K562 (cell line): ENCODE results near the gene GJB2. TPM values are rescaled to one million over a fixed set of nuclear protein-coding genes. Genes with fewer than 3 reads are reported as not detected.

Experiments
- ATAC-seq: fragments of 200-7000 bp; cut with Tn5 transposase; 3 replicates; pipeline ENCODE4 v1.9.1; 2020; ENCODE audit warnings: moderate library complexity
- BruUV-seq: library from RNA; stranded (reverse); fragments of 400-500 nt; replicated peaks from 2 replicates; lab custom pipeline; 2021; lab: Mats Ljungman, UMichigan
- CTCF ChIA-PET: fragments of 300-600 bp; formaldehyde crosslinking; extraction: SDS; loops from one replicate; lab custom pipeline; 2021; ENCODE audit warnings: low intra/inter-chr PET ratio; lab: Yijun Ruan, JAX
- POLR2A ChIA-PET: fragments of 300-600, 350-650 bp; sonication (Branson Sonifier 250); formaldehyde crosslinking; extraction: SDS; loops from one replicate; lab custom pipeline; 2021; ENCODE audit warnings: antibody characterized with exemption, inconsistent platforms; lab: Yijun Ruan, JAX
- DNase-seq, 4 experiments: peaks; one replicate each; pipeline versions ENCODE4 v3.0.0 to v3.0.0-alpha.2; 2011 to 2018; ENCODE audit warnings: low spot score in 3 of 4, mixed read lengths in 3 of 4; ENCODE audit errors: extremely low read depth in 1 of 4
- FAIRE-seq: peaks from 2 replicates; lab custom pipeline; 2011; peaks lifted over from hg19 to GRCh38; lab: Jason Lieb, UNC
- H2AFZ ChIP-seq: 2 replicates; pipeline ENCODE4 v1.6.0; 2011; ENCODE audit warnings: low read depth, low read length, control low read depth, inconsistent platforms
- H3K27ac ChIP-seq: fragments of 200-600 bp; 3 replicates; pipeline ENCODE4 v1.8.0; 2011; ENCODE audit warnings: low read depth, mild to moderate bottlenecking, control low read depth, inconsistent platforms, low read length, moderate library complexity, mixed read lengths; ENCODE audit errors: extremely low read depth
- H3K27me3 ChIP-seq, 2 experiments: fragments of 300-600 bp in 1 of 2; 2 replicates in 1 of 2; 3 replicates in 1 of 2; pipeline versions ENCODE4 v1.6.0 to v1.8.0; 2011; ENCODE audit warnings: inconsistent platforms in 2 of 2, low read length in 2 of 2, mild to moderate bottlenecking in 1 of 2, mixed read lengths in 1 of 2, moderate library complexity in 1 of 2; ENCODE audit not compliant: control insufficient read depth in 2 of 2, insufficient read depth in 2 of 2
- H3K36me3 ChIP-seq: fragments of 300-600 bp; 3 replicates; pipeline ENCODE4 v1.8.0; 2011; ENCODE audit warnings: mild to moderate bottlenecking, low read length, inconsistent platforms; ENCODE audit not compliant: control insufficient read depth, insufficient read depth
- H3K4me1 ChIP-seq, 2 experiments: fragments of 200-600 bp in 1 of 2; replicated peaks in 1 of 2; 2 replicates in 1 of 2; 3 replicates in 1 of 2; pipeline versions ENCODE4 v1.5.1 to v1.8.0; 2011; ENCODE audit warnings: inconsistent platforms in 2 of 2, low read length in 2 of 2, mild to moderate bottlenecking in 1 of 2, mixed read lengths in 1 of 2, moderate library complexity in 1 of 2; ENCODE audit not compliant: control insufficient read depth in 2 of 2, insufficient read depth in 2 of 2
- H3K4me2 ChIP-seq: 2 replicates; pipeline ENCODE4 v1.6.1; 2011; ENCODE audit warnings: low read length, control low read depth, inconsistent platforms, mixed read lengths; ENCODE audit not compliant: insufficient read depth
- H3K4me3 ChIP-seq: fragments of 200-600 bp; sonication (generic), shearing (Covaris generic); 2 replicates; pipeline ENCODE4 v1.5.1; 2016; ENCODE audit warnings: control low read depth, inconsistent platforms
- H3K79me2 ChIP-seq: fragments of 200-600 bp; 3 replicates; pipeline ENCODE4 v1.8.0; 2011; ENCODE audit warnings: low read length, inconsistent platforms; ENCODE audit not compliant: control insufficient read depth, insufficient read depth
- H3K9ac ChIP-seq, 2 experiments: 2 replicates each; pipeline versions ENCODE4 v1.6.0 to v1.6.1; 2011; ENCODE audit warnings: low read depth in 2 of 2, low read length in 2 of 2, control low read depth in 1 of 2, inconsistent platforms in 1 of 2, mild to moderate bottlenecking in 1 of 2, mixed read lengths in 1 of 2; ENCODE audit not compliant: insufficient read depth in 1 of 2
- H3K9me1 ChIP-seq: one replicate; pipeline ENCODE4 v1.6.0; 2011; ENCODE audit warnings: inconsistent platforms, mild to moderate bottlenecking, low read length, moderate library complexity; ENCODE audit not compliant: control insufficient read depth, insufficient read depth
- H3K9me3 ChIP-seq: replicated peaks from 2 replicates; pipeline ENCODE4 v1.5.1; 2011; ENCODE audit warnings: low read depth, low read length, inconsistent platforms; ENCODE audit not compliant: control insufficient read depth, insufficient read depth
- H4K20me1 ChIP-seq: replicated peaks from 2 replicates; pipeline ENCODE4 v1.6.1; 2011; ENCODE audit warnings: low read length, inconsistent platforms, mixed read lengths; ENCODE audit not compliant: control insufficient read depth, insufficient read depth
- TFAM ChIP-seq: fragments of 250-450 bp; sonication (Bioruptor Pico); conservative IDR thresholded peaks from 2 replicates; pipeline ENCODE4 v1.5.0; 2021; ENCODE audit warnings: mild to moderate bottlenecking, moderate library complexity
- ZFP1 ChIP-seq: fragments of 450-650 bp; formaldehyde crosslinking; IDR thresholded peaks from 2 replicates; pipeline ENCODE4 v1.4.0; 2020; ENCODE audit warnings: mild to moderate bottlenecking, mixed read lengths
- ZHX1 ChIP-seq: fragments of 150-350 bp; conservative IDR thresholded peaks from 2 replicates; pipeline ENCODE4 v1.6.1; 2014; ENCODE audit warnings: low read length
- ZNF175 ChIP-seq: fragments of 200-800 bp; sonication (Bioruptor generic); IDR thresholded peaks from 2 replicates; pipeline ENCODE4 v1.6.1; 2016; ENCODE audit warnings: low read depth, mild to moderate bottlenecking, missing genetic modification characterization, missing compliant biosample characterization
- WGBS: fragments of 100-300 bp; shearing (Covaris generic); methylation state at CpG from one replicate; pipeline ENCODE4 v1.1.6; 2016; ENCODE audit warnings: low coverage, mixed read lengths; ENCODE audit not compliant: insufficient coverage; ENCODE audit errors: missing lambda C conversion rate; 5-methylcytosine and 5-hydroxymethylcytosine counted together
- in situ Hi-C: fragments of 300-500 bp; cut with MboI; formaldehyde crosslinking; loops from 4 replicates; pipeline ENCODE4 v1.15.0; 2018; ENCODE audit warnings: inconsistent platforms, mixed read lengths
- intact Hi-C: fragments of 100-400 bp; cut with micrococcal nuclease; formaldehyde crosslinking; loops from 2 replicates; pipeline ENCODE4 v1.14.2; 2022
- polyA plus RNA-seq, 8 experiments: library from polyadenylated mRNA; depleted of rRNA in 4 of 8; stranded (reverse) in 5 of 8; unstranded in 3 of 8; fragments of >200 nt; fragmentation: Nextera tagmentation in 2 of 8; fragmentation: Illumina TruSeq in 1 of 8; extraction: Ambion mirVana in 2 of 8; extraction: Trizol in 1 of 8; gene quantifications; 2 replicates each; pipeline versions ENCODE4 v1.2.1 to v1.2.3, GENCODE V29; 2011 to 2014; ENCODE audit warnings: inconsistent platforms in 1 of 8, missing spikeins in 1 of 8
- total RNA-seq, 7 experiments: library from RNA; depleted of rRNA in 6 of 7; stranded (reverse); fragments of >200 nt in 6 of 7; fragmentation: Illumina TruSeq in 2 of 7; extraction: Trizol in 2 of 7; gene quantifications; 2 replicates each; pipeline versions ENCODE4 v1.2.1 to v1.2.3, GENCODE V29; 2011 to 2021; ENCODE audit warnings: low replicate concordance in 1 of 7
- TF ChIP-seq, protein P1 (sequence below): IDR thresholded peaks from 3 replicates; pipeline ENCODE4 v1.6.1; 2011; ENCODE audit warnings: borderline replicate concordance, mild to moderate bottlenecking, moderate library complexity; ENCODE audit not compliant: insufficient read length; ENCODE audit errors: extremely low read depth

GJB2 gene
- total and polyA plus RNA-seq, 9 of the 15 experiments (the other 6 are each of a cell fraction or from before 2014, with no cell fraction given), result not detected

GRCh38 chr13:20190076-20190475 lies 2.7 kb downstream of the GJB2 start:
- no peak overlapping the region for H3K4me2 ChIP-seq
- no TSS peak for BruUV-seq
- H3K9me3 ChIP-seq, result no peaks in the 10 kb centered on the region
- ATAC-seq (no peak), DNase-seq (no peak), FAIRE-seq (no peak)
- TF ChIP-seq ZHX1 (no peak), TFAM (CRISPR knock-in tag) (no peak), ZNF175 (no peak), ZFP1 (no peak)
- TF ChIP-seq, protein P1, sequence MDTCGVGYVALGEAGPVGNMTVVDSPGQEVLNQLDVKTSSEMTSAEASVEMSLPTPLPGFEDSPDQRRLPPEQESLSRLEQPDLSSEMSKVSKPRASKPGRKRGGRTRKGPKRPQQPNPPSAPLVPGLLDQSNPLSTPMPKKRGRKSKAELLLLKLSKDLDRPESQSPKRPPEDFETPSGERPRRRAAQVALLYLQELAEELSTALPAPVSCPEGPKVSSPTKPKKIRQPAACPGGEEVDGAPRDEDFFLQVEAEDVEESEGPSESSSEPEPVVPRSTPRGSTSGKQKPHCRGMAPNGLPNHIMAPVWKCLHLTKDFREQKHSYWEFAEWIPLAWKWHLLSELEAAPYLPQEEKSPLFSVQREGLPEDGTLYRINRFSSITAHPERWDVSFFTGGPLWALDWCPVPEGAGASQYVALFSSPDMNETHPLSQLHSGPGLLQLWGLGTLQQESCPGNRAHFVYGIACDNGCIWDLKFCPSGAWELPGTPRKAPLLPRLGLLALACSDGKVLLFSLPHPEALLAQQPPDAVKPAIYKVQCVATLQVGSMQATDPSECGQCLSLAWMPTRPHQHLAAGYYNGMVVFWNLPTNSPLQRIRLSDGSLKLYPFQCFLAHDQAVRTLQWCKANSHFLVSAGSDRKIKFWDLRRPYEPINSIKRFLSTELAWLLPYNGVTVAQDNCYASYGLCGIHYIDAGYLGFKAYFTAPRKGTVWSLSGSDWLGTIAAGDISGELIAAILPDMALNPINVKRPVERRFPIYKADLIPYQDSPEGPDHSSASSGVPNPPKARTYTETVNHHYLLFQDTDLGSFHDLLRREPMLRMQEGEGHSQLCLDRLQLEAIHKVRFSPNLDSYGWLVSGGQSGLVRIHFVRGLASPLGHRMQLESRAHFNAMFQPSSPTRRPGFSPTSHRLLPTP, result no peak
- in situ Hi-C loops, result no loop called here
- H3K4me3 ChIP-seq, result no peak overlapping the region
- WGBS, result 0% methylated on average over 5 of the region's 5 CpGs
- H3K9ac ChIP-seq, result no peak overlapping the region
- H3K27ac ChIP-seq, result no peak overlapping the region
- no peaks in the 10 kb centered on the region for H3K9me1 ChIP-seq
- H4K20me1 ChIP-seq, result no peaks in the 10 kb centered on the region
- H3K27me3 ChIP-seq, result peaks cover 10 to 20% of the 10 kb centered on the region in 2 experiments; a peak in 4 of 5 replicates
- ChIA-PET POLR2A (no interaction called here), CTCF (no interaction called here)
- H3K79me2 ChIP-seq, result no peaks in the 10 kb centered on the region
- no peak overlapping the region for H2AFZ ChIP-seq
- H3K4me1 ChIP-seq, result peaks cover 4% of the 10 kb centered on the region in 2 experiments; a peak in 2 of 5 replicates
- no peaks in the 10 kb centered on the region for H3K36me3 ChIP-seq
- intact Hi-C loops, result no loop called here
